Measurements from ENCODE around the gene CKLF. TPM values are rescaled to one million over a fixed set of nuclear protein-coding genes. Genes with fewer than 3 reads are reported as not detected.

The CKLF gene
- total RNA-seq, 1 experiment from 2014 or later, result 180 TPM

Other genes starting within 250 kb of the CKLF start
- 0.29 TPM in 1 of 2 replicates, not detected in the other for gene CDH5, start 185.9 kb upstream of the CKLF start, total RNA-seq (2014; rRNA removed; shearing (Covaris generic))
- gene BEAN1, start 125.3 kb upstream of the CKLF start, total RNA-seq (2014; rRNA removed; shearing (Covaris generic)), result 0.91 and 1.7 TPM in 2 replicates
- 31.9 and 35.0 TPM in 2 replicates for gene TK2, start 2.5 kb upstream of the CKLF start, total RNA-seq (2014; rRNA removed; shearing (Covaris generic))
- 1.1 and 1.3 TPM in 2 replicates for gene CMTM1, start 13.9 kb downstream of the CKLF start, total RNA-seq (2014; rRNA removed; shearing (Covaris generic))
- gene CMTM2, start 26.9 kb downstream of the CKLF start, total RNA-seq (2014; rRNA removed; shearing (Covaris generic)), result not detected in 2 replicates
- gene CMTM3, start 52.1 kb downstream of the CKLF start, total RNA-seq (2014; rRNA removed; shearing (Covaris generic)), result 48.2 and 53.7 TPM in 2 replicates
- 34.8 and 35.0 TPM in 2 replicates for gene CMTM4, start 144.2 kb downstream of the CKLF start, total RNA-seq (2014; rRNA removed; shearing (Covaris generic))
- gene DYNC1LI2, start 199.0 kb downstream of the CKLF start, total RNA-seq (2014; rRNA removed; shearing (Covaris generic)), result 57.1 and 59.0 TPM in 2 replicates
- gene TERB1, start 249.0 kb downstream of the CKLF start, total RNA-seq (2014; rRNA removed; shearing (Covaris generic)), result 0.07 TPM in 1 of 2 replicates, not detected in the other